HepG2 (cell line): ENCODE measurements around the gene CSK. TPM values are rescaled to one million over a fixed set of nuclear protein-coding genes. Genes with fewer than 3 reads are reported as not detected.

Experiments
- ATAC-seq: fragments of 200-7000 bp; cut with Tn5 transposase; 3 replicates; pipeline ENCODE4 v1.9.1; 2020; ENCODE audit warnings: mild to moderate bottlenecking, moderate library complexity
- BruUV-seq: library from RNA; stranded (reverse); fragments of 400-500 nt; replicated peaks from 2 replicates; lab custom pipeline; 2021; lab: Mats Ljungman, UMichigan
- CTCF ChIA-PET: fragments of 300-600 bp; formaldehyde crosslinking; extraction: SDS; loops from one replicate; lab custom pipeline; 2021; ENCODE audit warnings: low total read pairs, inconsistent platforms, low intra/inter-chr PET ratio; lab: Yijun Ruan, JAX
- POLR2A ChIA-PET: fragments of 350-600 bp; sonication (Branson Sonifier 250); formaldehyde crosslinking; loops from one replicate; lab custom pipeline; 2020; ENCODE audit warnings: antibody characterized with exemption, inconsistent platforms; lab: Yijun Ruan, JAX
- DNase-seq: peaks from one replicate; pipeline ENCODE4 v3.0.0-alpha.2; 2015; ENCODE audit warnings: low spot score
- FAIRE-seq: peaks from 3 replicates; lab custom pipeline; 2011; peaks lifted over from hg19 to GRCh38; lab: Jason Lieb, UNC
- H2AFZ ChIP-seq: one replicate; pipeline ENCODE4 v1.6.1; 2011; ENCODE audit warnings: low read length, inconsistent platforms
- H3K27ac ChIP-seq: fragments of 300-600 bp; 3 replicates; pipeline ENCODE4 v1.8.0; 2011; ENCODE audit warnings: mixed run types, mild to moderate bottlenecking, mixed read lengths, low read length, inconsistent platforms; ENCODE audit not compliant: insufficient read depth; ENCODE audit errors: extremely low read length
- H3K27me3 ChIP-seq, 2 experiments: fragments of 200-600 bp in 1 of 2; 2 replicates in 1 of 2; 3 replicates in 1 of 2; pipeline versions ENCODE4 v1.6.0 to v1.8.0; 2011; ENCODE audit warnings: low read length in 2 of 2, mild to moderate bottlenecking in 2 of 2, moderate library complexity in 2 of 2, inconsistent platforms in 1 of 2; ENCODE audit not compliant: insufficient read depth in 2 of 2, control insufficient read depth in 1 of 2
- H3K36me3 ChIP-seq, 2 experiments: fragments of 200-600 bp in 1 of 2; replicated peaks in 1 of 2; 2 replicates in 1 of 2; 3 replicates in 1 of 2; pipeline versions ENCODE4 v1.5.1 to v1.8.0; 2011; ENCODE audit warnings: low read length in 2 of 2, inconsistent platforms in 1 of 2; ENCODE audit not compliant: insufficient read depth in 2 of 2, control insufficient read depth in 1 of 2
- H3K4me1 ChIP-seq: 2 replicates; pipeline ENCODE4 v1.5.1; 2012; ENCODE audit warnings: low read length, inconsistent platforms; ENCODE audit not compliant: insufficient read depth
- H3K4me2 ChIP-seq: 2 replicates; pipeline ENCODE4 v1.6.0; 2011; ENCODE audit warnings: low read depth, low read length, inconsistent platforms
- H3K4me3 ChIP-seq, 3 experiments: fragments of 200-600 bp in 1 of 3; sonication (generic), shearing (Covaris generic) in 1 of 3; replicated peaks in 1 of 3; 2 replicates each; pipeline ENCODE4 v1.5.1; 2011 to 2016; ENCODE audit warnings: low read length in 3 of 3, inconsistent platforms in 2 of 3, low read depth in 2 of 3, mild to moderate bottlenecking in 2 of 3, control low read depth in 1 of 3, mixed read lengths in 1 of 3; ENCODE audit not compliant: insufficient read depth in 1 of 3
- H3K79me2 ChIP-seq: one replicate; pipeline ENCODE4 v1.6.1; 2011; ENCODE audit warnings: low read length, inconsistent platforms; ENCODE audit not compliant: insufficient read depth
- H3K9ac ChIP-seq: 2 replicates; pipeline ENCODE4 v1.6.0; 2011; ENCODE audit warnings: mild to moderate bottlenecking, low read depth, low read length, inconsistent platforms; ENCODE audit not compliant: insufficient read depth
- H3K9me3 ChIP-seq: 2 replicates; pipeline ENCODE4 v1.5.1; 2012; ENCODE audit warnings: mild to moderate bottlenecking, low read length
- H4K20me1 ChIP-seq: 2 replicates; pipeline ENCODE4 v1.6.0; 2011; ENCODE audit warnings: inconsistent platforms, mild to moderate bottlenecking, low read length, moderate library complexity; ENCODE audit not compliant: insufficient read depth
- IRF2 ChIP-seq: IDR thresholded peaks from 2 replicates; pipeline ENCODE4 v1.6.1; 2018; ENCODE audit warnings: missing genetic modification reagents, missing compliant biosample characterization
- MXD4 ChIP-seq: IDR thresholded peaks from 2 replicates; pipeline ENCODE4 v1.6.1; 2016; ENCODE audit warnings: mild to moderate bottlenecking, missing biosample characterization, missing genetic modification reagents
- PLRG1 ChIP-seq: fragments of 450-650 bp; conservative IDR thresholded peaks from 2 replicates; pipeline ENCODE4 v1.6.1; 2016
- RAD21 ChIP-seq: fragments of 450-650 bp; formaldehyde crosslinking; IDR thresholded peaks from 2 replicates; pipeline ENCODE4 v1.5.0; 2020; ENCODE audit warnings: mild to moderate bottlenecking
- RARG ChIP-seq: sonication (generic); formaldehyde crosslinking; IDR thresholded peaks from 2 replicates; pipeline ENCODE4 v1.4.0; 2020; ENCODE audit warnings: low read depth, mild to moderate bottlenecking, missing genetic modification reagents
- SNAPC2 ChIP-seq: sonication (generic); formaldehyde crosslinking; IDR thresholded peaks from 2 replicates; pipeline ENCODE4 v1.8.1; 2022; ENCODE audit warnings: mild to moderate bottlenecking, missing genetic modification reagents
- TBP ChIP-seq: sonication (generic); formaldehyde crosslinking; IDR thresholded peaks from 2 replicates; pipeline ENCODE4 v1.5.0; 2020; ENCODE audit warnings: missing genetic modification reagents
- XRCC5 ChIP-seq: fragments of 200-400 bp; formaldehyde crosslinking; optimal IDR thresholded peaks from 2 replicates; pipeline ENCODE3; 2017; ENCODE audit warnings: mild to moderate bottlenecking, low read length
- ZNF260 ChIP-seq: sonication (generic); formaldehyde crosslinking; IDR thresholded peaks from 2 replicates; pipeline ENCODE4 v1.4.0; 2020; ENCODE audit warnings: missing genetic modification reagents, low read depth, mild to moderate bottlenecking, borderline replicate concordance
- ZNF782 ChIP-seq: sonication (generic); formaldehyde crosslinking; IDR thresholded peaks from 2 replicates; pipeline ENCODE4 v1.4.0; 2020; ENCODE audit warnings: missing genetic modification reagents, mild to moderate bottlenecking, borderline replicate concordance
- ZSCAN31 ChIP-seq: sonication (generic); formaldehyde crosslinking; IDR thresholded peaks from 2 replicates; pipeline ENCODE4 v1.5.0; 2020; ENCODE audit warnings: low read depth, mild to moderate bottlenecking, missing genetic modification reagents
- WGBS: methylation state at CpG from one replicate; pipeline ENCODE4 v1.1.6; 2017; ENCODE audit warnings: low lambda C conversion rate; 5-methylcytosine and 5-hydroxymethylcytosine counted together
- in situ Hi-C: cut with HindIII; loops from 2 replicates; pipeline ENCODE4 v1.10.0; 2017; ENCODE audit warnings: low pct_unique_long_range_greater_than_20kb; ENCODE audit not compliant: extremely low pct_ligation_motif_present
- intact Hi-C: fragments of 100-400 bp; cut with micrococcal nuclease; formaldehyde crosslinking; loops from one replicate; pipeline ENCODE4 v1.10.0; 2022; ENCODE audit not compliant: unreplicated experiment
- polyA plus RNA-seq, 8 experiments: library from polyadenylated mRNA; depleted of rRNA in 3 of 8; stranded (reverse) in 7 of 8; unstranded in 1 of 8; fragments of >200 nt; fragmentation: Illumina TruSeq in 4 of 8; extraction: Trizol in 4 of 8; gene quantifications; 2 replicates each; pipeline versions ENCODE4 v1.2.1 to v1.2.3, GENCODE V29; 2011 to 2016; ENCODE audit warnings: low read depth in 4 of 8, missing spikeins in 1 of 8, mixed read lengths in 1 of 8; ENCODE audit not compliant: insufficient read depth in 1 of 8
- total RNA-seq, 5 experiments: library from RNA; depleted of rRNA; stranded (reverse); fragments of >200 nt; fragmentation: Illumina TruSeq; extraction: Trizol; gene quantifications; 2 replicates each; pipeline ENCODE4 v1.2.3, GENCODE V29; 2016; ENCODE audit warnings: low read depth in 1 of 5
- TF ChIP-seq, protein P1 (sequence below): sonication (generic); formaldehyde crosslinking; IDR thresholded peaks from 2 replicates; pipeline ENCODE4 v1.4.0; 2020; ENCODE audit warnings: missing genetic modification reagents
- TF ChIP-seq, protein P2 (sequence below): sonication (generic); formaldehyde crosslinking; IDR thresholded peaks from 2 replicates; pipeline ENCODE4 v1.4.0; 2020; ENCODE audit warnings: missing genetic modification reagents
- TF ChIP-seq, protein P3 (sequence below): sonication (generic); formaldehyde crosslinking; IDR thresholded peaks from 2 replicates; pipeline ENCODE4 v1.8.1; 2022; ENCODE audit warnings: low read depth, mild to moderate bottlenecking, missing genetic modification reagents

The CSK gene
- total and polyA plus RNA-seq, 2 of the 13 experiments (the other 11 are each of a cell fraction or from before 2014, with no cell fraction given) = 12.5 to 21.3 TPM

- TF ChIP-seq, protein P1, sequence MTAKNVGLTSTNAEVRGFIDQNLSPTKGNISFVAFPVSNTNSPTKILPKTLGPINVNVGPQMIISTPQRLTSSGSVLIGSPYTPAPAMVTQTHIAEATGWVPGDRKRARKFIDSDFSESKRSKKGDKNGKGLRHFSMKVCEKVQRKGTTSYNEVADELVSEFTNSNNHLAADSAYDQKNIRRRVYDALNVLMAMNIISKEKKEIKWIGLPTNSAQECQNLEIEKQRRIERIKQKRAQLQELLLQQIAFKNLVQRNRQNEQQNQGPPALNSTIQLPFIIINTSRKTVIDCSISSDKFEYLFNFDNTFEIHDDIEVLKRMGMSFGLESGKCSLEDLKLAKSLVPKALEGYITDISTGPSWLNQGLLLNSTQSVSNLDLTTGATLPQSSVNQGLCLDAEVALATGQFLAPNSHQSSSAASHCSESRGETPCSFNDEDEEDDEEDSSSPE (CRISPR knock-in tag) = no peak
- TF ChIP-seq SNAPC2 (no peak), ZNF782 (no peak)
- TF ChIP-seq, all 625 proteins: peak for 0
- in situ Hi-C loops = no loop called here
- Histone ChIP-seq H3K4me2 (no peak overlapping the region), H3K9me3 (no peaks in the 10 kb centered on the region), H3K36me3 (no peaks in the 10 kb centered on the region), H3K4me1 (peaks cover 16% of the 10 kb centered on the region), H3K79me2 (no peaks in the 10 kb centered on the region), H3K27ac (no peak overlapping the region), H3K9ac (no peak overlapping the region), H2AFZ (no peak overlapping the region), H4K20me1 (no peaks in the 10 kb centered on the region; the same call in 1 of the 2 replicates), H3K27me3 (peaks cover 5 to 41% of the 10 kb centered on the region in 2 experiments; a peak in 4 of 5 replicates), H3K4me3 (no peak overlapping the region)
- no peak for DNase-seq
- ChIA-PET CTCF (no interaction called here), POLR2A (no interaction called here)
- FAIRE-seq = no peak
- intact Hi-C loops = no loop called here
- WGBS = 2% methylated on average over 3 of the region's 6 CpGs
- no peak for ATAC-seq
- no TSS peak for BruUV-seq
Measured at GRCh38 chr15:74823324-74823723, 41.4 kb downstream of the CSK start.

GRCh38 chr15:74824976-74825375 lies 43.1 kb downstream of the CSK start:
- no peaks in the 10 kb centered on the region for H3K9me3 ChIP-seq
- 9% methylated on average over 7 of the region's 7 CpGs for WGBS
- in situ Hi-C loops (no loop called here), intact Hi-C loops (no loop called here)
- no TSS peak for BruUV-seq
- ChIA-PET POLR2A (no interaction called here), CTCF (no interaction called here)
- no peaks in the 10 kb centered on the region for H3K79me2 ChIP-seq
- H3K4me3 ChIP-seq = no peak overlapping the region
- DNase-seq (no peak), ATAC-seq (no peak), FAIRE-seq (no peak)
- H4K20me1 ChIP-seq = no peaks in the 10 kb centered on the region; the same call in 1 of the 2 replicates
- no peaks in the 10 kb centered on the region for H3K36me3 ChIP-seq
- H3K27ac ChIP-seq = no peak overlapping the region
- no peak overlapping the region for H3K9ac ChIP-seq
- H2AFZ ChIP-seq = no peak overlapping the region
- no peak overlapping the region for H3K4me2 ChIP-seq
- H3K27me3 ChIP-seq = peaks cover 7 to 50% of the 10 kb centered on the region in 2 experiments; a peak in 4 of 5 replicates
- H3K4me1 ChIP-seq = no peaks in the 10 kb centered on the region
- TF ChIP-seq, protein P2, sequence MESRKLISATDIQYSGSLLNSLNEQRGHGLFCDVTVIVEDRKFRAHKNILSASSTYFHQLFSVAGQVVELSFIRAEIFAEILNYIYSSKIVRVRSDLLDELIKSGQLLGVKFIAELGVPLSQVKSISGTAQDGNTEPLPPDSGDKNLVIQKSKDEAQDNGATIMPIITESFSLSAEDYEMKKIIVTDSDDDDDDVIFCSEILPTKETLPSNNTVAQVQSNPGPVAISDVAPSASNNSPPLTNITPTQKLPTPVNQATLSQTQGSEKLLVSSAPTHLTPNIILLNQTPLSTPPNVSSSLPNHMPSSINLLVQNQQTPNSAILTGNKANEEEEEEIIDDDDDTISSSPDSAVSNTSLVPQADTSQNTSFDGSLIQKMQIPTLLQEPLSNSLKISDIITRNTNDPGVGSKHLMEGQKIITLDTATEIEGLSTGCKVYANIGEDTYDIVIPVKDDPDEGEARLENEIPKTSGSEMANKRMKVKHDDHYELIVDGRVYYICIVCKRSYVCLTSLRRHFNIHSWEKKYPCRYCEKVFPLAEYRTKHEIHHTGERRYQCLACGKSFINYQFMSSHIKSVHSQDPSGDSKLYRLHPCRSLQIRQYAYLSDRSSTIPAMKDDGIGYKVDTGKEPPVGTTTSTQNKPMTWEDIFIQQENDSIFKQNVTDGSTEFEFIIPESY (CRISPR knock-in tag) = no peak
- TF ChIP-seq RARG (CRISPR knock-in tag) (no peak), MXD4 (no peak), XRCC5 (no peak), ZSCAN31 (no peak), TBP (CRISPR knock-in tag) (no peak), IRF2 (CRISPR knock-in tag) (no peak), ZNF260 (CRISPR knock-in tag) (no peak), RAD21 (CRISPR knock-in tag) (no peak), PLRG1 (no peak)
- TF ChIP-seq, protein P3, sequence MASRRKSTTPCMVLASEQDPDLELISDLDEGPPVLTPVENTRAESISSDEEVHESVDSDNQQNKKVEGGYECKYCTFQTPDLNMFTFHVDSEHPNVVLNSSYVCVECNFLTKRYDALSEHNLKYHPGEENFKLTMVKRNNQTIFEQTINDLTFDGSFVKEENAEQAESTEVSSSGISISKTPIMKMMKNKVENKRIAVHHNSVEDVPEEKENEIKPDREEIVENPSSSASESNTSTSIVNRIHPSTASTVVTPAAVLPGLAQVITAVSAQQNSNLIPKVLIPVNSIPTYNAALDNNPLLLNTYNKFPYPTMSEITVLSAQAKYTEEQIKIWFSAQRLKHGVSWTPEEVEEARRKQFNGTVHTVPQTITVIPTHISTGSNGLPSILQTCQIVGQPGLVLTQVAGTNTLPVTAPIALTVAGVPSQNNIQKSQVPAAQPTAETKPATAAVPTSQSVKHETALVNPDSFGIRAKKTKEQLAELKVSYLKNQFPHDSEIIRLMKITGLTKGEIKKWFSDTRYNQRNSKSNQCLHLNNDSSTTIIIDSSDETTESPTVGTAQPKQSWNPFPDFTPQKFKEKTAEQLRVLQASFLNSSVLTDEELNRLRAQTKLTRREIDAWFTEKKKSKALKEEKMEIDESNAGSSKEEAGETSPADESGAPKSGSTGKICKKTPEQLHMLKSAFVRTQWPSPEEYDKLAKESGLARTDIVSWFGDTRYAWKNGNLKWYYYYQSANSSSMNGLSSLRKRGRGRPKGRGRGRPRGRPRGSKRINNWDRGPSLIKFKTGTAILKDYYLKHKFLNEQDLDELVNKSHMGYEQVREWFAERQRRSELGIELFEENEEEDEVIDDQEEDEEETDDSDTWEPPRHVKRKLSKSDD (CRISPR knock-in tag) = no peak
